ENCODE data around the gene RNF8. TPM values are rescaled to one million over a fixed set of nuclear protein-coding genes. Genes with fewer than 3 reads are reported as not detected.
"Not testable (repeated sequence)": the region's sequence is repeated elsewhere in the genome, so short reads cannot be mapped to it uniquely, and the experiment has no call there.

RNF8 gene, protein sequence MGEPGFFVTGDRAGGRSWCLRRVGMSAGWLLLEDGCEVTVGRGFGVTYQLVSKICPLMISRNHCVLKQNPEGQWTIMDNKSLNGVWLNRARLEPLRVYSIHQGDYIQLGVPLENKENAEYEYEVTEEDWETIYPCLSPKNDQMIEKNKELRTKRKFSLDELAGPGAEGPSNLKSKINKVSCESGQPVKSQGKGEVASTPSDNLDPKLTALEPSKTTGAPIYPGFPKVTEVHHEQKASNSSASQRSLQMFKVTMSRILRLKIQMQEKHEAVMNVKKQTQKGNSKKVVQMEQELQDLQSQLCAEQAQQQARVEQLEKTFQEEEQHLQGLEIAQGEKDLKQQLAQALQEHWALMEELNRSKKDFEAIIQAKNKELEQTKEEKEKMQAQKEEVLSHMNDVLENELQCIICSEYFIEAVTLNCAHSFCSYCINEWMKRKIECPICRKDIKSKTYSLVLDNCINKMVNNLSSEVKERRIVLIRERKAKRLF
- 10 to 100 TPM in 3 of 4 donors, 1 to 10 TPM in 1; 8.9 to 19.0 (median 13.5) TPM for total RNA-seq

GRCh38 chr6:37353761-37354525 lies at the start of gene RNF8:
Gene RNF8, plus strand, starts transcription at chr6:37353983. Its CDS starts 182 bp downstream, at chr6:37354165.
- Histone ChIP-seq H3K4me3 (peak within 1 kb of the TSS; percentile 83 to 99 (median 92)), H3K4me1 (no peaks in the 10 kb centered on the region), H3K27me3 (no peaks in the 10 kb centered on the region), H3K27ac (peak within 1 kb of the TSS; percentile 43 to 76 (median 54)), H3K9me3 (no peaks in the 10 kb centered on the region), H3K36me3 (no peaks in the 10 kb centered on the region)
- peak; percentile 92 to 96 (median 92) for DNase-seq
- TF ChIP-seq, protein P1, sequence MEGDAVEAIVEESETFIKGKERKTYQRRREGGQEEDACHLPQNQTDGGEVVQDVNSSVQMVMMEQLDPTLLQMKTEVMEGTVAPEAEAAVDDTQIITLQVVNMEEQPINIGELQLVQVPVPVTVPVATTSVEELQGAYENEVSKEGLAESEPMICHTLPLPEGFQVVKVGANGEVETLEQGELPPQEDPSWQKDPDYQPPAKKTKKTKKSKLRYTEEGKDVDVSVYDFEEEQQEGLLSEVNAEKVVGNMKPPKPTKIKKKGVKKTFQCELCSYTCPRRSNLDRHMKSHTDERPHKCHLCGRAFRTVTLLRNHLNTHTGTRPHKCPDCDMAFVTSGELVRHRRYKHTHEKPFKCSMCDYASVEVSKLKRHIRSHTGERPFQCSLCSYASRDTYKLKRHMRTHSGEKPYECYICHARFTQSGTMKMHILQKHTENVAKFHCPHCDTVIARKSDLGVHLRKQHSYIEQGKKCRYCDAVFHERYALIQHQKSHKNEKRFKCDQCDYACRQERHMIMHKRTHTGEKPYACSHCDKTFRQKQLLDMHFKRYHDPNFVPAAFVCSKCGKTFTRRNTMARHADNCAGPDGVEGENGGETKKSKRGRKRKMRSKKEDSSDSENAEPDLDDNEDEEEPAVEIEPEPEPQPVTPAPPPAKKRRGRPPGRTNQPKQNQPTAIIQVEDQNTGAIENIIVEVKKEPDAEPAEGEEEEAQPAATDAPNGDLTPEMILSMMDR (IDR thresholded peaks at IDR 0.05): peak in 1 of 6 experiments; percentile 3
- peak in 1 of 2 donors; percentile 46 for TF ChIP-seq POLR2A (IDR thresholded peaks at IDR 0.05)

DNA sequence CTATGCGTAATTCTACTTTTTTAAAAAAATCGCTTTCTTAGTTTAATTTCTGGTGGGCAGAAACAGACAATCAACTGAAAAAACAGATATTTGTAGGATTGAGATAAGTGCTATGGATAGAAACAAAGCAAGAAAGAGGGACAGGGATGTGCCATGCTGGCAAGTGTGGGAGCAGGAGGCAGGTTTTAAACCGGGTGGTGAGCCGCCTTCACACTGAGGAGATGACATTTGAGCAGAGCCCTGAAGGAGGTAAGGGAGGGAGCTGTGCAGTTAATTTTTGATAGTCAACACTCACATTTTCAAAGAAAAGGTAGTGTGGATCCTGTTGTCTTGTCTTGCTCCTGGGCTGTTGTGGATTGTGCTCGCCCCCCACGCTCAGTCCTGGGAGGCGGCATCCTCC lies 49.0 kb upstream of the RNF8 start:
- Histone ChIP-seq H3K4me1 (no peaks in the 10 kb centered on the region), H3K9me3 (no peaks in the 10 kb centered on the region), H3K27ac (no peak overlapping the region), H3K36me3 (peaks cover 0 to 49% (median 0%) of the 10 kb centered on the region in 3 donors), H3K4me3 (no peak overlapping the region), H3K27me3 (no peaks in the 10 kb centered on the region)
- DNase-seq: no peak
- no peak for TF ChIP-seq POLR2A (IDR thresholded peaks at IDR 0.05)
- TF ChIP-seq, protein P1 (IDR thresholded peaks at IDR 0.05): no peak

DNA sequence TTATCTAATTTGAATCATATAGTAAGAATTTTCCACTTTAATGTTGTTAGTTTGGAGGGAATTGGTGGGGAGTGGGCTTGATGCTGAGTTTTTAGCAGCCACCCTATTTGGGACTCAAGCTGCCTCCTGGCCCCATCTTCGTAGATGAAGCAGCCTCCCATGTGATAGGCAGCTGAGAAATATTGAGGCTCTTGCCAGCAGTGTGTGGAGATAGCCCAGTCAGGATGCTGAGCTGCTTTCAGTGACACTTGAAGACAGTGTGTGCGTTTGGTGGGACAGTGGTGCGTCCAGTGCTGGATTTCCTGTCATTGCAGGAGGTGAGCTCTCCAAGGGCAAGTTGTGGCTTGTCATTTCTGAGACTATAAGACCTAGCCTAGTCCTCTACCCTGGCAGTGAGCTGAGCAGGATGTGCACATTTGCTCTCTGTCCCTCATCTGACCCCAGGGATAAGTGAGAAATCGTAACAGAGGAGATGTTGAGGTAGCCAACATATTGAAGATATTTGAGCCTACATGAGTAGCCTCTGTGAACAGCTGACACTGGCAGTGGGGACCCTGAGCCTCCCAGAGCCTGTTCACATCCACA lies 47.9 kb upstream of the RNF8 start:
- no peak for DNase-seq
- Histone ChIP-seq H3K4me3 (no peak overlapping the region), H3K27me3 (no peaks in the 10 kb centered on the region), H3K27ac (no peak overlapping the region), H3K4me1 (no peaks in the 10 kb centered on the region), H3K36me3 (peaks cover 0 to 49% (median 0%) of the 10 kb centered on the region in 3 donors), H3K9me3 (no peaks in the 10 kb centered on the region)
- TF ChIP-seq, protein P1 (IDR thresholded peaks at IDR 0.05): no peak
- no peak for TF ChIP-seq POLR2A (IDR thresholded peaks at IDR 0.05)

DNA sequence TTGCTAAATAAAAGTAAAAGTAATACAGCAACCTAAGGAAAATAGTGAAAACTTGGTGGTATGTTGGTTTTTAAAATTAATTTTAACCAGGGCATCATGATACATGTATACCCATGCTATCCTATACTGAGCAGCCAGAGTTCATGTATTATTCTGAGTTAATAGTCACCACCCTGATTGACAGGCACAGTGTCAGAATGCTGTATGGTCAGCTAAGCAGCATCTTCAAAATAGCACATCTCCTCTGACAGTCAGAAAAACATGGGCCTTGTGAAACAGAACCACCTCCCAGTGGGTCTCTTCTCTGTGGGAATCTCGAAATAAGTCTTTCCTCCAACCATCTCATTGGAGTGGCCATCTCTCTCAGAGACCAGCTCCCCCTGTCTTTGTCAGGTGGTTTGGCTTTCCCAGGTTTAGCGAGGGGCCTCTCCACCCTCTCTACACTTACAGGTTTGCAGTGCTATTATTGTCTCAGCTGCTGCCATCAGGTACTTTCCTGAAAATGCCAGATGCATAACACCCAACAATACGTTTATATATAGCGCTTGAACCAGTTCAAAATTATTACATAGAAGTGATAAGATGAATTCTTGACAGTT lies 47.1 kb upstream of the RNF8 start:
- Histone ChIP-seq H3K9me3 (no peaks in the 10 kb centered on the region), H3K27ac (no peak overlapping the region), H3K27me3 (no peaks in the 10 kb centered on the region), H3K4me3 (no peak overlapping the region), H3K4me1 (no peaks in the 10 kb centered on the region), H3K36me3 (peaks cover 0 to 47% (median 0%) of the 10 kb centered on the region in 3 donors)
- no peak for TF ChIP-seq POLR2A (IDR thresholded peaks at IDR 0.05)
- TF ChIP-seq, protein P1 (IDR thresholded peaks at IDR 0.05): no peak
- no peak for DNase-seq

DNA sequence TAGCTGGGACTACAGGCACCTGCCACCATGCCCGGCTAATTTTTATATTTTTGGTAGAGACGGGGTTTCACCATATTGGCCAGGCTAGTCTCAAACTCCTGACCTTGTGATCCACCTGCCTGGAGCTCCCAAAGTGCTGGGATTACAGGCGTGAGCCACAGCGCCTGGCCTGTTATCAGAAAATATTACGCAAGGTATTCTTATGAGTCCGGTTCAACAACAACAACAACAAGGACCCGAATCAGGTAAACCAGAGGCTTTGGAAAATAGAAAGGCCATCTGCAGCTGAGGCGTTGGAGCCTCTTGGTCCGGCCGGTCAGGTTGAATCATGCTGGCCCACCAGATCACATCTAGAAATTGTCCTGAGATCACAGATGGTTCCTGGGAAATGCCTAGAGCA lies 46.3 kb upstream of the RNF8 start:
- peaks cover 0 to 45% (median 0%) of the 10 kb centered on the region in 3 donors for H3K36me3 ChIP-seq
- not testable (repeated sequence) for H3K9me3 ChIP-seq, DNase-seq, H3K27me3 ChIP-seq, H3K4me1 ChIP-seq, H3K27ac ChIP-seq, H3K4me3 ChIP-seq
